Measurements from ENCODE around the gene UVRAG. TPM values are rescaled to one million over a fixed set of nuclear protein-coding genes. Genes with fewer than 3 reads are reported as not detected.

Gene UVRAG
- polyA plus RNA-seq, 1 donor (not counting 4 experiments of a cell fraction or from before 2014, with no cell fraction given): 11.9 TPM

GRCh38 chr11:76086743-76087635 lies 272.0 kb downstream of the UVRAG start:
- Histone ChIP-seq H3K79me2 (ENCODE audit: control insufficient read depth, insufficient read depth, low read length) (no peaks in the 10 kb centered on the region), H3K27me3 (ENCODE audit: control insufficient read depth, extremely low read depth, insufficient read depth, low read length) (no peaks in the 10 kb centered on the region), H3K4me3 (ENCODE audit: control insufficient read depth in 2 of 3, extremely low read depth in 1 of 3, insufficient read depth in 2 of 3, low read depth in 1 of 3, low read length in 3 of 3) (no peak overlapping the region), H4K20me1 (ENCODE audit: control insufficient read depth, extremely low read depth, insufficient read depth, low read length) (no peaks in the 10 kb centered on the region), H3K4me1 (ENCODE audit: control insufficient read depth, extremely low read depth, insufficient read depth, low read length) (no peaks in the 10 kb centered on the region), H3K9ac (ENCODE audit: control insufficient read depth, extremely low read depth, insufficient read depth, low read length) (no peak overlapping the region), H3K4me2 (ENCODE audit: control insufficient read depth, extremely low read depth, insufficient read depth, low read depth, low read length) (no peak overlapping the region), H3K27ac (ENCODE audit: control insufficient read depth, insufficient read depth, low read length) (no peak overlapping the region), H2AFZ (ENCODE audit: control insufficient read depth, low read length) (no peak overlapping the region), H3K36me3 (ENCODE audit: control insufficient read depth in 2 of 2, extremely low read depth in 1 of 2, insufficient read depth in 2 of 2, low read length in 2 of 2) (peaks cover 1 to 4% of the 10 kb centered on the region in 2 experiments), H3K9me1 (ENCODE audit: control insufficient read depth, extremely low read depth, insufficient read depth, low read length) (no peaks in the 10 kb centered on the region), H3K9me3 (ENCODE audit: control insufficient read depth, low read depth, low read length) (no peaks in the 10 kb centered on the region)
- FAIRE-seq (no peak), DNase-seq (ENCODE audit: low read depth, low spot score) (no peak)
- TF ChIP-seq CTCF (optimal IDR thresholded peaks at IDR 0.05 in 1 of 3, IDR thresholded peaks at IDR 0.05 in 1 of 3, conservative IDR thresholded peaks at IDR 0.05 in 1 of 3; ENCODE audit: extremely low read depth in 1 of 3, insufficient read depth in 2 of 3, low read length in 3 of 3): no peak
- TF ChIP-seq EZH2 (IDR thresholded peaks at IDR 0.05; ENCODE audit: low read length): no peak
- dilution Hi-C loops (cut with MboI; ENCODE audit: extremely low pct_ligation_motif_present, low sequenced_read_pairs): no loop called here

- TF ChIP-seq EZH2 (IDR thresholded peaks at IDR 0.05; ENCODE audit: low read length) (no peak), CTCF (optimal IDR thresholded peaks at IDR 0.05 in 1 of 3, IDR thresholded peaks at IDR 0.05 in 1 of 3, conservative IDR thresholded peaks at IDR 0.05 in 1 of 3; ENCODE audit: extremely low read depth in 1 of 3, insufficient read depth in 2 of 3, low read length in 3 of 3) (no peak)
- Histone ChIP-seq H3K9me1 (ENCODE audit: control insufficient read depth, extremely low read depth, insufficient read depth, low read length) (no peaks in the 10 kb centered on the region), H3K4me3 (ENCODE audit: control insufficient read depth in 2 of 3, extremely low read depth in 1 of 3, insufficient read depth in 2 of 3, low read depth in 1 of 3, low read length in 3 of 3) (no peak overlapping the region), H3K4me2 (ENCODE audit: control insufficient read depth, extremely low read depth, insufficient read depth, low read depth, low read length) (no peak overlapping the region), H3K9ac (ENCODE audit: control insufficient read depth, extremely low read depth, insufficient read depth, low read length) (no peak overlapping the region), H3K4me1 (ENCODE audit: control insufficient read depth, extremely low read depth, insufficient read depth, low read length) (no peaks in the 10 kb centered on the region), H2AFZ (ENCODE audit: control insufficient read depth, low read length) (no peak overlapping the region), H3K36me3 (ENCODE audit: control insufficient read depth in 2 of 2, extremely low read depth in 1 of 2, insufficient read depth in 2 of 2, low read length in 2 of 2) (peaks cover 1 to 4% of the 10 kb centered on the region in 2 experiments), H3K79me2 (ENCODE audit: control insufficient read depth, insufficient read depth, low read length) (no peaks in the 10 kb centered on the region), H4K20me1 (ENCODE audit: control insufficient read depth, extremely low read depth, insufficient read depth, low read length) (no peaks in the 10 kb centered on the region), H3K27ac (ENCODE audit: control insufficient read depth, insufficient read depth, low read length) (no peak overlapping the region), H3K9me3 (ENCODE audit: control insufficient read depth, low read depth, low read length) (no peaks in the 10 kb centered on the region), H3K27me3 (ENCODE audit: control insufficient read depth, extremely low read depth, insufficient read depth, low read length) (no peaks in the 10 kb centered on the region)
- dilution Hi-C loops (cut with MboI; ENCODE audit: extremely low pct_ligation_motif_present, low sequenced_read_pairs): no loop called here
- DNase-seq (ENCODE audit: low read depth, low spot score) (no peak), FAIRE-seq (no peak)
These were observed 272.7 kb downstream of the UVRAG start for GRCh38 chr11:76087749-76088148.
